ENCODE data around the gene NINL.

NINL gene

GRCh38 chr20:25487306-25487705, 98.0 kb downstream of the NINL start:
- Mint-ChIP-seq H3K27ac (ENCODE audit: low read depth) (no peak overlapping the region), H3K9me3 (no peaks in the 10 kb centered on the region), H3K36me3 (ENCODE audit: insufficient read depth) (no peaks in the 10 kb centered on the region), H3K4me1 (peaks cover 23% of the 10 kb centered on the region), H3K4me3 (no peak overlapping the region), H3K27me3 (peaks cover 20% of the 10 kb centered on the region)
- DNase-seq (ENCODE audit: low spot score in 2 of 2) (no peak), ATAC-seq (replicated peaks; ENCODE audit: extremely low read depth, poor library complexity, severe bottlenecking) (no peak)

- H3K36me3 Mint-ChIP-seq (ENCODE audit: insufficient read depth), result no peaks in the 10 kb centered on the region
- H3K4me3 Mint-ChIP-seq, result no peak overlapping the region
- peaks cover 12% of the 10 kb centered on the region for H3K27me3 Mint-ChIP-seq
- peaks cover 23% of the 10 kb centered on the region for H3K4me1 Mint-ChIP-seq
- H3K9me3 Mint-ChIP-seq, result no peaks in the 10 kb centered on the region
- no peak for DNase-seq (ENCODE audit: low spot score in 2 of 2)
- no peak overlapping the region for H3K27ac Mint-ChIP-seq (ENCODE audit: low read depth)
- no peak for ATAC-seq (replicated peaks; ENCODE audit: extremely low read depth, poor library complexity, severe bottlenecking)
Measured at GRCh38 chr20:25486377-25486776, 99.0 kb downstream of the NINL start.

- ATAC-seq (replicated peaks; ENCODE audit: extremely low read depth, poor library complexity, severe bottlenecking) (no peak), DNase-seq (ENCODE audit: low spot score in 2 of 2) (no peak)
- Mint-ChIP-seq H3K36me3 (ENCODE audit: insufficient read depth) (no peaks in the 10 kb centered on the region), H3K9me3 (no peaks in the 10 kb centered on the region), H3K27me3 (peaks cover 11% of the 10 kb centered on the region), H3K27ac (ENCODE audit: low read depth) (no peak overlapping the region), H3K4me1 (peaks cover 23% of the 10 kb centered on the region), H3K4me3 (no peak overlapping the region)
Measured at GRCh38 chr20:25485872-25486271, 99.5 kb downstream of the NINL start.

- peaks cover 11% of the 10 kb centered on the region for H3K27me3 Mint-ChIP-seq
- DNase-seq (ENCODE audit: low spot score in 2 of 2) (no peak), ATAC-seq (replicated peaks; ENCODE audit: extremely low read depth, poor library complexity, severe bottlenecking) (no peak)
- no peak overlapping the region for H3K4me3 Mint-ChIP-seq
- H3K36me3 Mint-ChIP-seq (ENCODE audit: insufficient read depth), result no peaks in the 10 kb centered on the region
- H3K4me1 Mint-ChIP-seq, result peaks cover 23% of the 10 kb centered on the region
- no peaks in the 10 kb centered on the region for H3K9me3 Mint-ChIP-seq
- H3K27ac Mint-ChIP-seq (ENCODE audit: low read depth), result no peak overlapping the region
Measured at GRCh38 chr20:25484911-25485511, 100.3 kb downstream of the NINL start.

- Mint-ChIP-seq H3K27me3 (peaks cover 11% of the 10 kb centered on the region), H3K4me3 (no peak overlapping the region), H3K9me3 (no peaks in the 10 kb centered on the region), H3K27ac (ENCODE audit: low read depth) (no peak overlapping the region), H3K36me3 (ENCODE audit: insufficient read depth) (no peaks in the 10 kb centered on the region), H3K4me1 (peaks cover 23% of the 10 kb centered on the region)
- DNase-seq (ENCODE audit: low spot score in 2 of 2) (no peak), ATAC-seq (replicated peaks; ENCODE audit: extremely low read depth, poor library complexity, severe bottlenecking) (no peak)
Measured at GRCh38 chr20:25484224-25484846, 101.0 kb downstream of the NINL start.

- Mint-ChIP-seq H3K9me3 (no peaks in the 10 kb centered on the region), H3K4me3 (no peak overlapping the region), H3K36me3 (ENCODE audit: insufficient read depth) (no peaks in the 10 kb centered on the region), H3K27ac (ENCODE audit: low read depth) (no peak overlapping the region), H3K4me1 (peaks cover 23% of the 10 kb centered on the region), H3K27me3 (peaks cover 11% of the 10 kb centered on the region)
- DNase-seq (ENCODE audit: low spot score in 2 of 2), result no peak
- ATAC-seq (replicated peaks; ENCODE audit: extremely low read depth, poor library complexity, severe bottlenecking), result no peak
Measured at GRCh38 chr20:25483431-25484132, 101.7 kb downstream of the NINL start.

- Mint-ChIP-seq H3K27ac (ENCODE audit: low read depth) (no peak overlapping the region), H3K27me3 (peaks cover 11% of the 10 kb centered on the region), H3K9me3 (no peaks in the 10 kb centered on the region), H3K4me1 (peaks cover 23% of the 10 kb centered on the region), H3K4me3 (no peak overlapping the region), H3K36me3 (ENCODE audit: insufficient read depth) (no peaks in the 10 kb centered on the region)
- DNase-seq (ENCODE audit: low spot score in 2 of 2) (no peak), ATAC-seq (replicated peaks; ENCODE audit: extremely low read depth, poor library complexity, severe bottlenecking) (no peak)
Measured at GRCh38 chr20:25481918-25482253, 103.4 kb downstream of the NINL start.

- Mint-ChIP-seq H3K36me3 (ENCODE audit: insufficient read depth) (no peaks in the 10 kb centered on the region), H3K4me1 (peaks cover 21% of the 10 kb centered on the region), H3K27me3 (peaks cover 11% of the 10 kb centered on the region), H3K9me3 (no peaks in the 10 kb centered on the region), H3K4me3 (no peak overlapping the region), H3K27ac (ENCODE audit: low read depth) (no peak overlapping the region)
- ATAC-seq (replicated peaks; ENCODE audit: extremely low read depth, poor library complexity, severe bottlenecking), result no peak
- DNase-seq (ENCODE audit: low spot score in 2 of 2), result no peak
Measured at GRCh38 chr20:25481235-25481917, 104.0 kb downstream of the NINL start.

- ATAC-seq (replicated peaks; ENCODE audit: extremely low read depth, poor library complexity, severe bottlenecking), result no peak
- Mint-ChIP-seq H3K9me3 (no peaks in the 10 kb centered on the region), H3K4me3 (no peak overlapping the region)
Measured at GRCh38 chr20:25480797-25481196, 104.5 kb downstream of the NINL start.

GRCh38 chr20:25480156-25480555, 105.2 kb downstream of the NINL start:
- H3K27me3 Mint-ChIP-seq, result peaks cover 11% of the 10 kb centered on the region
- no peak overlapping the region for H3K4me3 Mint-ChIP-seq
- no peaks in the 10 kb centered on the region for H3K9me3 Mint-ChIP-seq
- peaks cover 16% of the 10 kb centered on the region for H3K4me1 Mint-ChIP-seq
- H3K36me3 Mint-ChIP-seq (ENCODE audit: insufficient read depth), result no peaks in the 10 kb centered on the region
- ATAC-seq (replicated peaks; ENCODE audit: extremely low read depth, poor library complexity, severe bottlenecking) (no peak), DNase-seq (ENCODE audit: low spot score in 2 of 2) (no peak)
- no peak overlapping the region for H3K27ac Mint-ChIP-seq (ENCODE audit: low read depth)

More at GRCh38 chr20:25480797-25481196, 104.5 kb downstream of the NINL start:
- no peak for DNase-seq (ENCODE audit: low spot score in 2 of 2)
- Mint-ChIP-seq H3K36me3 (ENCODE audit: insufficient read depth) (no peaks in the 10 kb centered on the region), H3K27me3 (peaks cover 11% of the 10 kb centered on the region), H3K27ac (ENCODE audit: low read depth) (no peak overlapping the region), H3K4me1 (peaks cover 17% of the 10 kb centered on the region)

GRCh38 chr20:25479638-25480037, 105.7 kb downstream of the NINL start:
- Mint-ChIP-seq H3K36me3 (ENCODE audit: insufficient read depth) (no peaks in the 10 kb centered on the region), H3K9me3 (no peaks in the 10 kb centered on the region), H3K4me1 (peaks cover 11% of the 10 kb centered on the region), H3K27me3 (peaks cover 11% of the 10 kb centered on the region), H3K4me3 (no peak overlapping the region), H3K27ac (ENCODE audit: low read depth) (no peak overlapping the region)
- no peak for DNase-seq (ENCODE audit: low spot score in 2 of 2)
- no peak for ATAC-seq (replicated peaks; ENCODE audit: extremely low read depth, poor library complexity, severe bottlenecking)

- no peaks in the 10 kb centered on the region for H3K36me3 Mint-ChIP-seq (ENCODE audit: insufficient read depth)
- peaks cover 7% of the 10 kb centered on the region for H3K27me3 Mint-ChIP-seq
- DNase-seq (ENCODE audit: low spot score in 2 of 2) (no peak), ATAC-seq (replicated peaks; ENCODE audit: extremely low read depth, poor library complexity, severe bottlenecking) (no peak)
- no peak overlapping the region for H3K27ac Mint-ChIP-seq (ENCODE audit: low read depth)
- peaks cover 5% of the 10 kb centered on the region for H3K4me1 Mint-ChIP-seq
- H3K9me3 Mint-ChIP-seq, result no peaks in the 10 kb centered on the region
- H3K4me3 Mint-ChIP-seq, result no peak overlapping the region
Measured at GRCh38 chr20:25478889-25479568, 106.3 kb downstream of the NINL start.
